IPS DF 19.7 (cell line): ENCODE data around the gene OR2D2.
"Not testable (repeated sequence)": the region's sequence is repeated elsewhere in the genome, so short reads cannot be mapped to it uniquely, and the experiment has no call there.

Experiments
- DNase-seq: peaks from one replicate; pipeline ENCODE4 v3.0.0-alpha.2; 2013; ENCODE audit warnings: low read depth, low spot score

OR2D2 gene

DNA sequence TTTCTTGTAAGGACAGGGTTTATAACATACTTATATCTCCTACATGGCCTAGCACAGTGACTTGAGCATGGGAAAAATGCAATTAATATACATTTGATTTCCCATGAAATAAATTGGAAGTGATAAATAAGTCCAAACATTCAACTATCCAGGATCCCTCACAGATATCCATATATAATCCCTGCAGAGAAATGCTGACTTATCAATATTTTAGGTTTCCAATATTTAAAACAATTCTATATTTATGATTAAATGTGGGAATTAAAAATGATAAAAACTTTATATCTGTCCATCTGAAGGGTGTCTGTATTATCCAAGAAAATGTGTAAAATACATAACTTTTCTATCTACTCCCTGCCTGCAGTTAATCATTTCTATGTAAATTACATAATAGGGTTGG lies 9.5 kb downstream of the OR2D2 start:
- DNase-seq = no peak

DNA sequence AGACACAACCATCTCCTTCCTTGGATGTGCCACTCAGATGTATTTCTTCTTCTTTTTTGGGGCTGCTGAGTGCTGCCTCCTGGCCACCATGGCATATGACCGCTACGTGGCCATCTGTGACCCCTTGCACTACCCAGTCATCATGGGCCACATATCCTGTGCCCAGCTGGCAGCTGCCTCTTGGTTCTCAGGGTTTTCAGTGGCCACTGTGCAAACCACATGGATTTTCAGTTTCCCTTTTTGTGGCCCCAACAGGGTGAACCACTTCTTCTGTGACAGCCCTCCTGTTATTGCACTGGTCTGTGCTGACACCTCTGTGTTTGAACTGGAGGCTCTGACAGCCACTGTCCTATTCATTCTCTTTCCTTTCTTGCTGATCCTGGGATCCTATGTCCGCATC lies 15.4 kb downstream of the OR2D2 start:
- DNase-seq = no peak

DNA sequence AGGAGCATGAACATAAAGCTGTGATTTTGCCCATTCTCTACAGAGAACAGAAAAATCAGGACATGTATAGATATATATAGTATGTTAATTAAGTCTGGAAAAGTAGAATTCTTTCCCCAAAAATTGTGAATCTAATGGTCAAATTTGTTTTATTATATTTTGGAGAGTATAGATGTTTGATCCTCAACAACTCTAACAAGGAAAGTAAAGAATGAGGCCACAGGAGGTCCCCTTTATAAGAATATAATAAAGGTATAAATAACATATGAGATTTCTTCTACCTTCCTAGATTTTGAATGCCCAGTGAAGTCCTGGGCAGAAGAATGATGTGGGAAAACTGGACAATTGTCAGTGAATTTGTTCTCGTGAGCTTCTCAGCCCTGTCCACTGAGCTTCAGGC lies 16.0 kb downstream of the OR2D2 start, which contains the start of gene OR10A4:
OR10A4 (plus strand) TSS at position 301 of the 400 bp plus-strand sequence; CDS start at position 324, 23 bp downstream.
- no peak for DNase-seq

DNA sequence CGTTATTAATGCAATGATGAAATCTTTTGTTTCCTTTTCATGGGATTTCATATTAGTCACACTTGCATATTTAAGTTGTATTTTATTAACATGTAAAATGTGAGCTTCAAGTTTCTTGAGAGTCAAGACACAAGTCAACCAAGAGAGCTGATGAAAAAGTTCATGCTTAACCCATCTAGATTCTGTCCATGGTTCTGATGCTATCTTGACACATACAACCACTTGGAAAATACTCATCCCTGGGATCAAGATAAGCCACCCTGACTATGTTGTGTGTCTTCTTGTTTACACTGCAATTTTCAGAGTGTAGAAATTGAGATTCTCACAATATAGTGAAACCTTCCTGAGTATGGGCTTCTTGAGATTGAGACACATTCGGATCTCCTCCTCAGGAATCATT lies 16.5 kb downstream of the OR2D2 start:
- no peak for DNase-seq

DNA sequence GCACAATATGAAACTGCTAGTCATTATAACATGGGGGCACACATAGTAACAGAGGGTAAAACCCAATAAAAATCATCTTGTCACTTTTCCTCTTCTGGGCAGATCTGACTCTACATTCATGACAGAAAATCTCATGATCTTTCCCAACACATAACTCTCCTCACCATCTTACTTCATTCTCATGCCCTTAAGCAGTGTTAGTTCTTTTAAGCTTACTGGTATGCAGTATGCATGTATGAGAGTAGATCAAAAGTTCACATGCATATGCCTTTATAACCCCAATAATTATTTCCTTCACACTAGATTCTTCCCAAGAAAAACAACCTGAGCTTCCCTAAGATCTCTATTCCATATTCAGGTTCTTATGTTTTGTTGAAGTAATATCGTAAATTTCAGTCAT lies 21.0 kb downstream of the OR2D2 start:
- DNase-seq = no peak

DNA sequence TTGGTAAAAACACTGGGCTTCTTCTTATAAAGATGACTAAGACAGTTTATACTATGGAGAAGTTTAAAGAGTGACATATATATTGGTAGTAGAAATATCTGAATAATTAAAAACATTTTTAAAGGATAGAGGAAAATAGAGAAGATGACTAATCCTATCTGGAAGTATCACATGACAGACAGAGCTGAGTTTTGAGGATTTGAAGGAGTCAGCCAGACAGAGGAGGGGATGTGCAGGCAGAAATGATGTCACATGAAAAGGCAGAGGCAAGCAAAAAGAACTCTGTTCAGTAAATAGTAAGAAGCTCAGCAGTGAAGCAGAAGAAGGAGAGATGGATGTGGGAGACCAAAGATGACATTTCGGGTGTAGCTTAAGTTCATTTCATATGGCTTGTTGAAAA lies 27.9 kb downstream of the OR2D2 start:
- DNase-seq = no peak

DNA sequence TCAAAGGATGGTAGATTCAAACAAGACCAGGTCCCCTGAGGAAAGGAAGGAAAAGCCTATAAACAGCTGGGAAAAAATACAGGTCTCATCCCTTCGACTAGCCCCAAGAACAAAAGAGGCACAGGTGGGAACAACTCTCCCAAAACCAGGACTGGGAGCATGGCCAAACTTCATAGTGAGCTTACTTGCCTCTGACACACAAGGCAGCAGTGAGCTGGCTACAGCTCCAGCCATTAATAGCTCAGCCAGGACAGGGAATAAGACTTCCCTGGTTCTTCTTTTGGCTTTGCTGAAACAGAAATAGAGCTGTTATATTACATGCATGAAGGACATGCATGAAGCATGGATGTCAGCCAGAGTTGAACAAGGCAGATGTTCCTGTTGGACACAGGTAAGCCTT lies 29.3 kb downstream of the OR2D2 start, which contains the start of gene OR10A2:
OR10A2 (plus strand) TSS at position 97 of the 400 bp plus-strand sequence. CDS start 6,698 bp downstream, outside the sequence.
- no peak for DNase-seq

DNA sequence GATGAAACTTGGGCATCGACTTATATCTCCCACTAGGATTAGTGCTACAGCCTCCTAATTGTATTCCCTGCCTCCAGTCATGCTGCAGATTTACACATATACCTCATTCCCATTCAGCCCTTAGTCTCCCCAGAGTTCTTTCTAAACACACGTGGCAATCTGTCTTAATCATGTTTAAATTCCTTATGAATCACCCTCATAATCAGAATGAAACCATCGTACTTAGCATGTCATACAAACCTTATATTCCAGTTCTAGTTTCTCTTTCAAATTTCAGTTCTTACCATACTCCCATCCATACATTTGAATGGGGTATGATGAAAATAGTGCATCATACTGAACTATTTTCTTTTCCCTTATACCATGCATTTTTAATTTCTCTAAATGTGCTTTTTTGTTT lies 35.4 kb downstream of the OR2D2 start:
- no peak for DNase-seq

DNA sequence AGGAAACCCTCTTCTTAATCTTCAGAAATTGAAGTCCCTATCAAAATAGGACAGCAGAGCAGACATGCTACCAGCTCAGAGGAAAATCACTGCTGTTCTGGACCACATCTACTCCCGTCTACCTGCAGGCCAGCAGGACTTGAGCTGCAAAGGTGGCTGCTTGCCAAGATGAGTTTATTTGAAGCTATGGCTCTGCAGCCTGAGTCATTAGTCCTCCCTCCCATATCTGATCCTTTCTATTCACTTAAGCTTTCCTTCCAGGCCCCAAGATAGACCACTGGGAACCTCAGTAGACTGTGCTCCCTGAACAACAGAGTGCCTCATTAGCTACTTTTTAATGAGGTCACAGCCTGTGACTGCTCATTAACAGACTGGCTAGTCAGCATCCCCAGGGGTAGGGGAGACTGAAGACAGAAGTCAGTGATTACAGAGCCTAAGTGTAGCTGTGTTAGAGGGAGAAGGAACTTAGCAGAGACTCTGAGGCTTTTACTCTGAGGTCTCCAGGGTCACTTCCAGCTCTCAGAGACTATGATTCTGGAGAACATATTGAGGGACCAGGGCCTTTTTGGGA lies 36.2 kb downstream of the OR2D2 start:
- DNase-seq = no peak

DNA sequence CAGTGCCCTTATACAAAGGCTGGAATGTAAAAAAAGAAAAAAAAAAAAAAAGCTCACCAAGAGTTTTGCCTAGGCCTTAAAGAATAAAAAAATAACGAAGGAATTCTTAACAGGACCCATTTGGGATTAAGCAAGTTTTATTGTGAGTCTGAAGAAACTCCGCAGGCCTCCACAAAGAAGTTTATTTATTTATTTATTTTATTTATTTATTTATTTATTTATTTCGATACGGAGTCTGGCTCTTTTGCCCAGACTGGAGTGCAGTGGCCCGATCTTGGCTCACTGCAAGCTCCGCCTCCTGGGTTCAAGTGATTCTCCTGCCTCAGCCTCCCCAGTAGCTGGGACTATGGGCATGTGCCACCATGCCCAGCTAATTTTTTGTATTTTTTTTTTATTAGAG lies 37.5 kb downstream of the OR2D2 start:
- DNase-seq = not testable (repeated sequence)

DNA sequence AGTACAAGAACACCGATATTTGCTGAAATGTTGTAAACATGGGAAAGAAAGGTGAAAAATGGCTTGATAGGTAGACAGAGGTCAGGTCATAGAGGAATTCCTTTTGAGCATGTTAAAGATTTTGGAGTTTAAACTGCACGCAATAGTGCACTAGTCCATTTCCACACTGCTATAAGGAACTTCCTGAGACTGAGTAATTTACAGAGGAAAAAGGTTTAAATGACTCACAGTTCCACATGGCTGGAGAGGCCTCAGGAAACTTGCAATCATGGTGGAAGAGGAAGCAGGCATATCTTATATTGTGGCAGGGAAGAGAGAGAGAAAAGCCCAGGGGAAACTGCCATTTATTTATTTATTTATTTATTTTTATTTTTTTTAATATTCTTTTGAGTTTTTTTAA lies 41.8 kb downstream of the OR2D2 start:
- DNase-seq = no peak

DNA sequence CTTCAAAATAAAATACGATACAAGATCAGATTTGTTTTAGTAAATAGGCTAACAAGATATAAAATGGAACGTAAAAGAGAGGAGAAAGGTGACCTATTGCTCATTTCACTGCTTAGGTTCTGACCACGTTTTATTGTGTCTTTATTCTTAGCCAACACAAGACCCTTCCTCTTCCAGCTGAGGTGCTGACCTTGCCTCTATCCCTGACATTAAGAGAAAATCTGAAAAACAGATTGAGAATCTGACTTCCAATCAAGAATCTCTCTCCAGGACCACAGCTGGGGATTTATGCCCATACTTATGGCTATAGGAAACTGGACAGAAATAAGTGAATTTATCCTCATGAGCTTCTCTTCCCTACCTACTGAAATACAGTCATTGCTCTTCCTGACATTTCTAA lies 46.9 kb downstream of the OR2D2 start, which contains the start of gene OR10A5:
OR10A5 (plus strand) TSS at position 301 of the 400 bp plus-strand sequence; CDS start at position 301, 0 bp downstream.
- DNase-seq = no peak

DNA sequence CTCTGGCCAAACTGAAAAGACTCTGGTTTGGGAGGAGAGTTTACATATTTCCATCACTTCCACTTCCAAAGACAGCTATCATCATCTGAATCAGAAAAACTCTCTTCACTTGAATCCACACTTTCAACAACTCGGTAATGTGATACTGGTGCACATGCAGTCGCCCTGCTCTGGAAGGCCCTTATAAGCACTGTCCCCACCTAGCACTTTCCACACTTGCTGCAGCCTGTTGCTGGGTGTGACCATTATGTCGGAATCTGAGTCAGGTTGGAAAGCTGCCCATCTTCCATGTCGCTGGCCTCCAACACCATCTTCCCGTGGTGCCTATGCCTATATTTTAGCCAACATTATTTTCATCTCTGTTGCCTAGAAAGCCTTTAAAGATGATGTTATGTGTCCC lies 47.9 kb downstream of the OR2D2 start:
- no peak for DNase-seq

DNA sequence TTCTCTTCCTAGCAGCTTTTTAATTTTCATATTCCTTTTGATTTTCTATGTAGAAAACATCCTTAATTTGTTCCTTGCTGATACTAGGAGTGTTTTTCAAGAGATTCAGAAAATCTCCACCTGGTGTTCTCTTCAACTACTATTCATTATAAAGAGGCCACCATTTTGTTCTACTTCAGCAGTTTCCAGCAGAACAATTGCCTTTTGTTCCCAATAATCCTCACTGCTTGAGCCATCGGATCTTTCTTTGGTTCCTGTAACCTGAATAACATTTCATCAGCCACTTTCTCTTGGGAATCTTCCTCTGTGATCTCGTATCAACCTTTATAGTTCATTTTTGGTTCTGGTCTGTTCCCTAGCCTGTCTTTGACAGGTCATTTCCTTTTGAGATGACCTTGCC lies 48.6 kb downstream of the OR2D2 start:
- DNase-seq = no peak

DNA sequence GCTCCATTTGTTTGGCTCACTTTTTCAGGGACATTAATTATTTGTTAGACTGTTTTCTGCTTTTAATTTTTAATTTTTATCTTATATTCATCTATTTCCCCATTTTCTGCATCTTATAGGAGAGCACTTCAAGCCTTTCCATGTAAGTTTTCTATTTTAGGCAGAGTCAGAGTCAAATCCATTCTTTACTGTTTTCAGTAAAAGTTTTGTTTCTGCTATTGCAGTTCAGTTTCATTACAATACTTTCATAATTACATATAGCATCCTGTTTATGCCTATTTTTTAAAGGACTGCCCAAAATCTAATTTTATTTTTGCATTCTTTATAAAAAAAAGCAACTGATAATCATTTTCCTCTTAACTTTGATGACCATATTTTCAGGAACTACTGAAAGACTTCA lies 50.6 kb downstream of the OR2D2 start:
- no peak for DNase-seq
